ENCODE data around the gene CDH16.
"Not testable (repeated sequence)": the region's sequence is repeated elsewhere in the genome, so short reads cannot be mapped to it uniquely, and the experiment has no call there.

CDH16 gene

GRCh38 chr16:66910175-66910940, 8.3 kb downstream of the CDH16 start:
- DNase-seq, result no peak

DNA sequence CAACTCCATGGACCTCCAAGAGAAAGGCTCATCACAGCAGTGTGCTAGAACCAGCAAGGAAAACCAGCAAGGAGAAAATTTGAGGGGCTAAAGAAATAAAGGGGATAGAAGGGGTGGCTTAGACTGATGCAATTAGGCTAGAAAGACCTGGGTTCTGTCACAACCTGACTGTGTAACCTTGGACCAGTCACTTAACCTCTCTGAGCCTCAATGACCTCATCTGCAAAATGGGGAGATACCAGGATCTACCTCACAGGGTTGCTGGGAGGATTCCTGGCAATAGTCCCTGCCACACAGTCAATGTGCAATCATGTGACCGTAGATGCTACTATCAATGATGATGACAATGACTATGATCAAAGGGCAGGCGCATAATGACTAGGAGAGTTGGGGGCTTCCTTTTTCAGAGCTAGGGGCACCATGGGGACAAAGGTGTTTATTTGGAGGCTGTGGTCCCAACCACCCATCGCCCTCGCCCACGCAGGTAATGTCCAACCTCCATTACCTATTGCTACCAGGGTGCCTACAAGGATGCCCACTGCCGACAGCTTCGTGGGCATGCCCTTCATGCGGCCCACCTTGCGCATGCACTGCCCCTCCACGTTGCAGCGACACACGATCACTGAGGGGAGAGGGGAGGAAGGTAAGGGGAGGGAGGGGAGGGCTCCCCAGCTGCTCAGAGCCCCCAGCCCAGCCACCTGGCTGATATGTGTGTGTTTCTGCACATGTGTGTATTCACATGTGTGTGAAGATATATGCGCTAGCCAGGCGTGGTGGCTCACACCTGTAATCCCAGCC, 9.7 kb downstream of the CDH16 start:
- DNase-seq, result no peak

DNA sequence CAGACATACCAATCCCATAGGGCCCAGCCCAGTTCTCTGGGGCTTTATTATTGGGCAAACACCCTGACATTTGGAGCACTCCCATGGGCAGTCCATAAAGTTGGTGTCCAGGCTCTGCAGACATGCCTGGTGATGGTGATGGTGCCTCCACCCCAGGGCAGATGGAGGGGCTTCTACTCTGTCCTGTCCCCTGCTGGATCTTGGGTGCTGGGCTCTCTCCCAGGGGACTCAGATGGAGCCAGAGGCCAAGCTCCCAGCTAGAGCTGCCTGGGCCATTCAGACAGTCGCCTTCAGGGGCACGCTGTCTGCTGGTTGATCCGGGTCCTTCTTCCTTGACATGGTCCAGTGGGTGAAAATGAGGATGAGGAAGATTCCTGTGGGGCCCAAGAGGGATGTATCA, 10.6 kb downstream of the CDH16 start:
- no peak for DNase-seq

DNA sequence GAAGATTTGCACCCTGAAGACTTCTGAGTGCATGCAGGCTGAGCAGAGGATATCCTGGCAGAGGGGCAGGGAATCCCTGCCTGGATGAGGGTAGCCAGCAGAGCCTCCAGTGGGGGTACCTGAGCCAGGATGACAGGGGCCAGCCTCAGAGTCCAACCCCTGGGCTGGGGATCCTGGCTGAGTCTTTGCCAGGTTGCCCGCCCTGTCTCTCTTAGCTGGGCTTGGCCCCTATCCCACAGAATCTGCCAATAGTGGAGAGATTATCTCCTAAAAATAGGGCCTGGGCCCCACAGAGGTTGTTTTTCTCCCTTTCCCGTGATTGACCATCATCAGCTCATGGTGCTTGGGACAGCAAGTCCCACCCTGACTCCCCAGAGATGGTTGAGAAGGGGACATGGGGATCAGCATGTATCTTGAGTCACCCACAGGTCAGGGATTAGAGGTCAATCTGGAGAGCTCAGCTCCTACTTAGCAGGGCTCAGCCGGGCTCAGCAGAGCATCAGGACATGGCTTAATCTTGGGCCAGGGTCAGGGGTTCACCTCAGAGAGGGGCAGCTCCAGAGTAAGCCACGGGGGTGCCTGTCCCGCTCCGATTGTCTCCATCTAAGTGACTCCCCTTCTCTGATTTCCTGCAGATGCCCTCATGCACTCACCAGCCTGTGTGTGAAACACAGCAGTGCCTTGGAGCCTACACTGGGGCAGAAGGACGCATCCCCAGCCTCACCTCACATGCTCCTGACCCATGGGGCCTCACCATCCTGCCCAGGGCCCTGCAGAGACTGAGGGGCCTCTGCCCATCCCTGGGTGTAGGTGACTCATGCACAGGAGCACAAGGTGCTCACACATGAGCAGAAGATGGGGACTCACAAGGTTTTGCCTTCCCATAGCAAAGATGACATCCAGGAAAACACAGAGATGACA, 11.5 kb downstream of the CDH16 start:
- no peak for DNase-seq

DNA sequence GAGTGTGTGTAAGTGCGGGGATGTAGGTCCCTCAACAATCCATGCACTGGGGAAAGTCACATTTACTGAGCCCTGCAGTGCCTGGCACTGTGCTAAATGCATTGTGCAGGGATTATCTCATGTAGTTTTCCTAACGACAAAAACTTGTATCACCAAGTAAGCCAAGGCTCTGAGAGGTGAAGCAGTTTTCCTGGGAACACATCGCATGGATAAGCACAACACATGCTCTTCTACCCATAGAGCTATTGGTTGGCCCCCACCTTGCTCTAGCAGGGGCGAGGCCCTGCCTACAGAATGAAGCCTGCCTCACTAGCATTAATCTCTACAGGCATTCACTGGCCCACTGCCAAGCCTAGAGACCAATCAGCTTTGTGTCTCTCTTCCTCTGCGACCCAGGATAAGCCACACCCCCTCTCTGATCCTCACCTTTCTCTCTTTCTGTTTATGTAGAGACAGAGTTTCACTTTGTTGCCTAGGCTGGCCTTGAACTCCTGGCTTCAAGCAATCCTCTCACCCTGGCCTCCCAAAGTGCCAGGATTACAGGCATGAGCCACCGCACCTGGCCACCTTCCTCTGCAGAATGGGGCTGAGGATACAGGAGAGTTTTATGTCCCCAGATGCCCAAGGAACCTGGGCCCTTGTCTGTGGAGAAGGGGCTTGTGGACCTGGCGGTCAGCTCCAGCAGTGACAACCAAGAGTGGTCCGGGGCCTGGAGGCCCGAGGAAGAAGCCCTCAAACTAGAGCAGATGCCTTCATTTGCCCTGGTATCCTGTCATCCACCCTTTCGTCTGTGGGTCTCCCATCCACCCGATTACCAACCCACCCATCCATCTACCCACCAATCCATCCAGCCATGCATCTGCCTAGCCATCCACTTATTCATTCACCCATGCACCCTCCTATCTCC, 12.8 kb downstream of the CDH16 start:
- peak; percentile 33 to 43 for DNase-seq

GRCh38 chr16:66904846-66905632, 13.6 kb downstream of the CDH16 start:
- no peak for DNase-seq

GRCh38 chr16:66904428-66904845, 14.2 kb downstream of the CDH16 start:
- no peak for DNase-seq

DNA sequence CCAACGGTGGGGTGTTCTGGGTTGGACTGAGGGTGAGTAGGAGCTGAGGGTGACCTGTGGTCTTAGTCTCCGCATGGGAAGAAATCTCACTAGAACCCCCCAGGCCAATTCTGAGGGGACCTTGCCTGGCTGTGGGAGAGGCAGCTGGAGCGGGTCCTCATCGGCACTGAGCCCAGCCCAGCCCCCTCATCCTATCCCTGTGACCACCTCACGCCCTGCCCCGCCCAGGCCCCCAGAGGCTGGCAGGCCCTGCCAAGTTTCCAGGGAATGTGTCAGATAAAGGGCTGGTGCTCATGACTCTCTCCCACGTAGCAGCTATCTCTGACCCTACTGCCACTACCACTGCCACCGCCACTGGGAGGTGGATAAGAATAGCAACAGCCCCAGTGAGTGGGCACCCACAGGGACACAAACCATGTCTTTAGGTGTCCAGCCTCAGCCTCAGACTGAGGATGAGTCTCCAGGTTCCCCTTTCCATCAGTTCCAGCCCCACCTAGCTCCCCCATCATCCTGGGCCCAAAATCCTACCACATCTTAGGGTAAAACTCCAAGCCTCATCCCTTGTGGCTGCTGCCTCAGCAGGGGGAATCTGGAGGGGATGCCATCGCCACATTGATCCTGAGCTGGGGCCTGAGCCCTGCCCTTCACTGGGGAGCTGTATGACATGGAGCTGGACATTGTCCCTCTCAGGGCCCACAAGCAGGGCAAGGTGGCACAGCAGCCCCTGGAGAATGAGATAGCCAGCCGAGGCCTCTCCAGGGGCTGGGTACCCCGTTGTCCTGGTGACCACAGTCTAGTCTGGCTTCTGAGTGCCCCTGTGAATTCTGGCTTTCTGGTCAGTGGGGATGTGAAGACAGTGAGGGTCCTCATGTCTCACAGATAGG, 14.9 kb downstream of the CDH16 start:
- no peak for DNase-seq

GRCh38 chr16:66902648-66903543, 15.8 kb downstream of the CDH16 start:
- no peak for DNase-seq

DNA sequence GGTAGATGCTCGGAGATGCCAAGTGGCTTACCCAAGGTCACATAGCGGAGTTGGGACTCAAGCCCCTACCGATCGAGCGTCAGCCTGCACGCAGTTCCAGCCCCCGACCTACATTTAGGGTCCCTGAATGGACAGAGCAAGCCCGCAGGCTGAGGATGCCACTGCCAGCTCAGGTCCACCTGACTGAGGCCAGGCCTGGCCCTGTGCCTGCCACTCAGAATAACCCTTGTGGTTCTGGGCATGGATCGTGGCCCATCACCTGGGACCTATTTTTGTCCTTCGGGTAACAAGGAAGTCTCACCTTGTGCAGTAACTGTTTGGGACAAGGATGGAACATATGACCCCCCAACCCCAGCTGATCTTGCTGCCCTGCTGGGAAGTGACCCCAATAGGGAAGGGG, 17.1 kb downstream of the CDH16 start:
- DNase-seq, result no peak

DNA sequence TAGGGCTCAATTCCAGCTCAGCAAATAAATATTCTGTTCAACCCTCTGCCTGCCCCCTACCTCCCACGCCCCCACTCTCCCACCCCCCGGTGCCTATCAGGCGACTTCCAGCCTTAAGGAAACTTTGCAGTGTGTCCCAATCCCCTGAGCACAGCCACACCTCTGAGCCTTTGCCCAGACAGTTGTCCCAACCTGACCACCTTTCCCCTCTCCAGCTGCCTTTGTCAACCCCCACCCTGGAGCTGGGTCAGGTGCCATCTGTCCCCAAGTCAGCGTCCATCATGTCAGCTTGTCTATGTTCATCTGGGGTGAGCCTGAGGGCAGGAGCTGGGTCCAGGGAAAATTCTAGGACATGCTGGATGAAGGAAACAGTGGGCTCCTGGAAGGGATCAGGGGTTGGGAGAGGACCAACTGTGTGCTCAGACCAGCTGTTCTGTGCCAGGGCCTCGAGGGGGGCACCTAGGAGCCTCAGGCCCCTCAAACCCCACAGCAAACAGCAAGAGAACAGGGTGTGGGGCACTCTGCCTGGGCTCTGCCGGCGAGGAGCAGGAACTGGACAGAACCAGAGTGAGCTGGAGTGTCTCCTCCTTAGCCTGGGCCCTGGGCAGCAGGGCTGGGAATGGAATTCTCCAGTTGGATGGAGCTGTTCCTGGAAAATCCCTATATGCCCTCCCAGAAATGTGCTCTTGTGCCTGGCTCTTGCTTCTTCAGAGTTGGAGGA, 17.8 kb downstream of the CDH16 start:
- no peak for DNase-seq

DNA sequence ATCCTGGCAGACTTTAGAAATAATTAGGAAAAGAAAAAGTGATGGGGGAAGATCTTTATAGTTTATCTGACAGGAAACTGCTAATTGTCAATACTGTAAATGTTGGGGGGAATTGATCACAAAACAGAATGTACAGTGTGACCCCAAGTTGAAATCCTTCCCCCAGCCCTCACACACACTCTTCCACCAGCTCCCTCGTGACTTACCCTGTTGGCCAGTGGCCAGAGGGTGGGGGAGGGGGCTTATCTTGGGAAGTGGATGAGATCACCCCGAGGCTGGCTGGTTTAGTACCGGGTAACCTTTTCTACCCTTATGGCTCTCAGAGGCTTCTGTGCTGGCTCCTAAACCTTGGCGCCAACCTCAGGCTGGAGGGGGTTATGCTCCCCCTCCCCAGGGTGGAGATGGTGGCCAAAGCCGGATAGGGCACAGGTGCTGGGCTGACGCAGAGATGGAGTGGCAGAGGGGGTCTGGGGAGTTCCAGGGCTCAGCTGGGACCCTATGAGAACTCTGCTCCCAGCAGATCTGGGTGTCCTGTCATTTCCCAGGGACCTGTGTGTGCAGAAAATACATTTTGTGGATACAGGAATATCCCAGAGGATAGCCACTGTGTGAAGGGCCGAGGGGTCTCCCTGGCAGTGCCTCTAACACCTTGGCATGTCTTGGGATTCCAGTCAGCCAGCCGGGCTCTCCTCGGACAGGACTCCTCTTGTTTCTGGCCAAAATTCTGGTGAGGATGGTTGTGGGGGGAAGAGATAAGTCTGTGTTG, 18.6 kb downstream of the CDH16 start:
- DNase-seq, result no peak

GRCh38 chr16:66899310-66899944, 19.3 kb downstream of the CDH16 start:
- no peak for DNase-seq

- no peak for DNase-seq
Observed at GRCh38 chr16:66898933-66899309, 19.8 kb downstream of the CDH16 start.

DNA sequence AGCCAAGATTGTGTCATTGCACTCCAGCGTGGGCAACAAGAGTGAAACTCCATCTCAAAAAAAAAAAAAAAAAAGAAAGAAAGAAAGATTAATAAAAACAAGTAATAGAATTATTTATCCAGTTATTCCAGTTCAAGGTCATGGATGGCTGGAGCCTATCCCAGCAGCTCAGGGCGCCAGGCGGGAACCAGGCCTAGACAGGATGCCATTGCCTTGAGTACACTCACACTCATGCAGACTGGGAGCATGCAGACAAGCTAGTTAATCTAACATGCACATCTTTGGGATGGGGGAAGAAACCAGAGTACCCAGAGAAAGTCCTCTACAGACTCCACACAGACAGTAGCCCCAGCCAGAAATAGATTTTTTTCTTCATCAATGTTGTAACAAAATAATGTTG, 20.5 kb downstream of the CDH16 start:
- no peak for DNase-seq

DNA sequence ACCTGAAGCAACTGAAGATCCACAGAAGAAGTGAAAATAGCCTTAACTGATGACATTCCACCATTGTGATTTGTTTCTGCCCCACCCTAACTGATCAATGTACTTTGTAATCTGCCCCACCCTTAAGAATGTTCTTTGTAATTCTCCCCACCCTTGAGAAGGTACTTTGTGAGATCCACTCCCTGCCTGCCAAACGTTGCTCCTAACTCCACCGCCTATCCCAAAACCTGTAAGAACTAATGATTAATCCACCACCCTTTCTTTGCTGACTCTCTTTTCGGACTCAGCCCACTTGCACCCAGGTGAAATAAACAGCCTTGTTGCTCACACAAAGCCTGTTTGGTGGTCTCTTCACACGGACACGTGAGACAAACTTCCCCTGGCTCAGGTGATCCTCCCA, 22.0 kb downstream of the CDH16 start:
- DNase-seq, result not testable (repeated sequence)

GRCh38 chr16:66895999-66896398, 22.7 kb downstream of the CDH16 start:
- DNase-seq, result no peak
